Renal pelvis (tissue), 4 donors: Measurements from ENCODE around the gene DPYD. TPM values are rescaled to one million over a fixed set of nuclear protein-coding genes. Genes with fewer than 3 reads are reported as not detected.

ENCODE experiments used
- DNase-seq: peaks from one replicate; pipeline ENCODE4 v3.0.0-alpha.2; 2013
- polyA plus RNA-seq, 3 donors: library from polyadenylated mRNA; unstranded; fragments of 120-200 nt; gene quantifications; one replicate each; pipeline ENCODE4 v1.2.1, GENCODE V29; 2013; ENCODE audit not compliant: insufficient read length in 3 of 3

DPYD gene
- polyA plus RNA-seq, 3 donors = 9.8 to 13.8 (median 12.2) TPM

- DNase-seq = no peak
Observed at GRCh38 chr1:97727029-97727428, 193.8 kb downstream of the DPYD start.

DNA sequence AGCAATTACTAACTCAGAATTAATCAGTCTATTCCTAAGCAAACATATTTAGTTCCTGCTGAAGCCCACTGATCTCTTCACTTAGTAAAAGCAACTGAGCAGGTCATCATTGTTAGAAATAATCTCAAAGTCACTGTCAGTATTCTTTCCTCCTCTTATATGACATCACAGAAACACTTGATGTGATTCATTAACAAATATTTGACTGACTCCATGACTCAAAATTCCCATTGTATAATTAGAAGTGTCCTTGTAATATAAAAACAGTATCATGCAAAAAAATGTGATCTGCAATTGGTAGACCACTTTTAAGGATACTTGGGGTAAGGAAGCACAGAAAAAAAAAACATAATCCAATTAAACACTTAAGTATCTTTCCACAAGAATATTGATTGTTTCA is 194.4 kb downstream of the DPYD start:
- no peak for DNase-seq

- no peak for DNase-seq
Observed at GRCh38 chr1:97721221-97721620, 199.6 kb downstream of the DPYD start.

DNA sequence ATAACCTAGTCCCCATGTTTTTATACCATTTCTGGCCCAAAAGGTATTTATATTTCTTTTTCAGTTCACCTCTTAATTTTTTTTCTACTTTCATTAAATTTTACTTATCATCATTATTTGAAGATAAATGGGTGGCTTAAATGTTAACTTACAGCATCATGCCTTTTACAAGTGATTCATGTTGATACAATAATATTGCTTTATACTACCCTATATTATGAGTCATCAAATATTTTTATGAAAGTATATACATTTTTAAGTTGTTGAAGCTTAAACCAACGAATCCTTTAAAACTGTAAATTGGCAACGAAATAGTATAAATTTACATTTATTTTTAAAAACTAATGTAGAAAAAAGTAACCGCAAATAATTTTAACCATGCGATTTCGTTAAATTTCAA is 207.9 kb downstream of the DPYD start:
- DNase-seq = no peak

DNA sequence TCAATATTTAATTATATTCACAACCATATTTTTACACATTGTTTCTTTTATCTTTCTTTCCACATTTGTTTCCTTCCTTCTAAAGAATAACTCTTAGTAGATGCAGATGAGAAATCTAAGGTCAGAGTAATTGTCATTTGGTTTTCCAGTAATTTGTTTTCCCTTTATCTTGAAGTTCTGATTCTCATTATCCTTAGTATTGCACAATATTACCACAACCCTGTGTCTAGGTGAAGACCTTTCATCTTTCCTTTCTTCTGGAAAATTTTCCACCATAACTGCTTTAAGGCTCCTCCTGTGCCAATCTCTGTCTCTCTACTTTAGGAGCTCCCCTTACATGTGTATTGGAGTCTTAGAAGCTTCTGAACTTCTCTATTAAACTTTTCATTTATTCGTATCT is 209.0 kb downstream of the DPYD start:
- DNase-seq = no peak

GRCh38 chr1:97693601-97694000 is 227.2 kb downstream of the DPYD start:
- no peak for DNase-seq

GRCh38 chr1:97691325-97691724 is 229.5 kb downstream of the DPYD start:
- DNase-seq = no peak

- no peak for DNase-seq
Observed at GRCh38 chr1:97685360-97685759, 235.5 kb downstream of the DPYD start.

DNA sequence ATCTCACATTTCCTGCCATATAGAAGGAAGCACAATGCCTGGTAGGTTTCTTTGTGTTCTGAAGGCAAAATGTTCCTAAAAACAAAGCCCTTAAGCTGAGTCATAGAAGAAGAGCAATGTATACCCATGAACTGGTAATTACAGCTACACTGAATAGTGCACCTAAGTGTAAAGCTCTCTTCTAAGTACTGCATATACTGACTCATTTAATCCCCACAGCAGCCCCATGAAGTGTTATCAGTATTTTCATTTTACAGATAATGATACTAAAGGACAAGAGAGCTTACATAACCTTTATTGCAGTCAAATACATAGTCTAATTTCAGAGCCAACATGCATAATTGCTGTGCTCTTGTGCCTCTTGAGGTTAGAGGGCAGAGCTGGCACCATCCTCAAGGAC is 239.9 kb downstream of the DPYD start:
- DNase-seq = no peak

DNA sequence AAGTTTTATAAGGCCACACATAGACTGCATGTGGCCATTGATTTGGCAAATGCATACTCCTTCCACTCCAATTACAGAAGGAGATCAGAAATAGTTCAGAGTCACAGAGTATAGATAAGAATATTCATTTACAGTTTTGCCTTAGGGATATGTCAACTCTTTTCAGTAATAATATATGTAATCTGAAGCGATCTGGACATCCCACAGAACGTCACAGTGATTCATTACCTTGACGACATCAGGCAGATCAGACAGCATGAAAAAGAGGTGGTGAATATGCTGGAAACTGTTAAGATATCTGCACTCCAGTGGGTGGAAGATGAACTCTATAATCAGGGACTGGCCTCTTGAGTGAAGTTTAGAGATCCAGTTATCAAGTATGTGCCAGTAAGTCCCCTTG is 240.4 kb downstream of the DPYD start:
- no peak for DNase-seq

DNA sequence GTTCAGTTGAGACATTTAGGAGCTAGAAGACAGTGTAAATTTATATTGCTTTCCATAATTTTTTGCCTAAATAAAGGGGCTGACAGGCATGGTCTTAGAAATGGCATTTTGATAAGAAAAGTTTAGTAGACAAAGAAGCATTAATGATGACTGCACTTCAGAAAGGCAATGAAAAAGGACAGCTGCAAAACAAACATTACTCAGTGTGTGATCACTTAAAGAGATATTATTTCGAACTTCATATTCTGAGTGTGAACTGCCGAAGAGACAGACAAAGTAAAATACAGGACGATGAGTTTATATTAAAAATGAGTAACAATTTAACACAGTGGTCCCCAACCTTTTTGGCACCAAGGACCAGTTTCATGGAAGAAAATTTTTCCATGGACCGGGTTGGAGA is 243.1 kb downstream of the DPYD start:
- no peak for DNase-seq

- DNase-seq = no peak
Observed at GRCh38 chr1:97674517-97674916, 246.3 kb downstream of the DPYD start.

DNA sequence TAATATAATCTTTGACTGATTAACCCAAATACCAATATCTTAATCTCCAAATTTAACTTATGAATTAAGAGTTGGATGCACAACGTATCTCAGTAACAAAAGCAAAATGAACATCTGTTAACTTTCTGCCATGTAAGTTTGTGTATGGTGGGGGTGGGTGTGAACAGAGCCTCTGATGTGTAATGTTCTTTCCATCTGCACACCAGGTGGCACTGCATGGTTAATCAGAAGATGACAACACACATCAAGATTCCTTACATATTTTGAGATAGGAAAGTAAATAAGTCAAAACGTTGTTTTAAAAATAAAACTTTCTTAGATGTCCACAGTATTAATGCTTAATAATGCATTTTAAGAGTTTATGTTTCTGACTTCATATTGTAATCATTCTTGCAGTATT is 251.9 kb downstream of the DPYD start:
- no peak for DNase-seq

DNA sequence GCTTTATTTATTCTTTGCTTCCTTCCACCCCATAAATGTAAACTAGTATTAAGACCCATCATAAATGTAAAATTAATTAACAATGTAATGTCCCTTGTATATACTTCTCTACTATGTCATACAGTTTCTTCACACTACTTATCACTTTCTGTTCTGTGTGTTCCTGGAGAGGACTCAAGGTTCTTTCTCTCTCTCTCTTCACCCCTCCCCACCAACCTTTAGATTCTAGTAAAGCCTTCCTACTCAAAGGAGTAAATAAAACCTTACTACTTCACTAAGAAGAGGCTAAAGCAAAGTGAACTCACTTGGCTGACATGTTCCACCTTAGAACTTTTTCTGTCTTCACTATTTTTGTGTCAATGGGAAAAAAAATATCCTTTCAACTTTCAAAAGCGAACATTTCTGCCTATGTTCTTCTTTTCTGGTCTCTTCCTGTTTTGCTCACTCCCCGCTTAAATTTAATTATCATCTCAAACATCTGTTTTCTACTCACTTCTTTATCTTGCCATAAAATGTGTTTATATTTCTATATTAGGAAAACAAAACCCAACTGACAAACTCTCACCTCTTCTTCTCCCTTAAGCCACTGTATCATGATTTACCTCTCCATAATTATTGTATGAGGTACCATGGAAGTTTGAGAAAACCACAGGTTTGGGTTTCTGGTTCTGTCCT is 260.3 kb downstream of the DPYD start:
- no peak for DNase-seq

GRCh38 chr1:97654876-97655585 is 265.8 kb downstream of the DPYD start:
- no peak for DNase-seq

GRCh38 chr1:97651250-97651649 is 269.6 kb downstream of the DPYD start:
- no peak for DNase-seq

DNA sequence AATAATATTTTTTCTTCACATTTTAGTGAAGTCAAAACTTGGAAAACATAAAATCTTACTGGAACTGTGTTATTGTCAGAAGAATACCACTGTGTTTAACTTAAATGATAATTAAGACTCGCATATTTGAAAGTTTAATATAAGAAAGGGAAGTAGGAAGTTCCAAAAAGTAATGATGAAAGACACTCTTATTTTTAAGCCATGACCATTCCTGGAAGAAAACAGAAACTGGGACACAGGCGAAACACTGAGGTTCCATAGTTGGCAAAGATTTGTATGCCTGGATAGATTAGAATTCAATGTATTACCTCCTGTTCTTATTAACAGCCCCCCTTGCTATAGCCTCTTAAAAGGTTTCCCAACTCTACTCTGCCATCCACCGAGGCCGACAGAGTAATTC is 271.2 kb downstream of the DPYD start:
- DNase-seq = no peak

- DNase-seq = no peak
Observed at GRCh38 chr1:97647776-97648175, 273.1 kb downstream of the DPYD start.

DNA sequence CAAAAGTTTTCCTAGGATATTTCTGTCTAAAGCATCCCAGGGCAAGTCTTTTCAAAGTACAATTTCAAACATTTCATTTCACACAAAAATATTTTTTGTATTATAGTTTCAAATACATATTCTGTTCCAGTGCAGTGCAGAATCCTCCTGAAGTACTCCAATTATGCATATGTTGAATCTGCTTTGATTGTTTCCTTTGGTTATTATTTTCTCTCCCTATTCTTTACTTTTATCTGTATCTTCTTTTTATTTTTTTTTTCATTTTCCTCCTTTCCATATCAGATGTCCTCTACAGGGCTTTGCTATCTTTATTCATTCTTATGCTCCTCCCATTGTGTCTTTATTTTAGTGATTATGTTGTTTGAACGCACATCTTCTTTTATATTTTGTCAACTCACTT is 274.8 kb downstream of the DPYD start:
- DNase-seq = no peak

DNA sequence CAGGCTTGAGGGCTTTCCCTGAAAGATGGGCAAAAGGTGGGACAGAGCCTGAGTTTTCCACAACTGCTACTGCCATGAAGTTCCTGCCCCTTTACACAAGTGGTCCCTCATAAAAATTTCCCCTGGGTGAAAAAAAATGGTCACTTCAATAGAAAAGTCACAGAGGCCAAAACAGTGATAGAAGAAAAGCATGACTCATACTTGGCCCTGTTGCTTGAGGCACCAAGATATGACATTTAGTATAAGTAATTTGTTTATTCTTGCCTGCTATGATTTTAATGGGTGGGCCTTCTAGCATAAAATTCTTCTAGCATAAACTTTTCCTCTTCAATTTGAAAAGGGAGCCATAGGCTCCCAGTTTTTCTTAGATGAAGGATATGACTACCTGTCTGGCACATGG is 280.2 kb downstream of the DPYD start:
- no peak for DNase-seq

DNA sequence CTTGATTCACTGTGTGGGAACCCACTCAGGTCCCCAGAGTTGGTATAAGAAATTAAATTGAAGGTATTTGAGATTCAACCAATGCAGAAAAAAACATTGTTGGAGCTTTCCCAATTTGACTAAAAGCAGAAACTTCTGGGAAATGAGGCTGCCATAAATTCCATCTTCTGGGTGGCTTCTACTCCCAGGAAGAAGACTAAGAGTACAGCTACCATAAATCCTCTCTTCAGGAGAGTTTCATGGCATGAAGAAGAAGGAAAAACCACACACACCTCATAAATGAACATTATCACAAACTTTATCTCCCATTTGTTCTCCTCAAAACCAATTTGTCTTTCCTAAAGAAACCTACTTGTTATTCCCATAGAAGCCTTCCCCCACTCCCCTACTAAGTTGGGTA is 283.9 kb downstream of the DPYD start:
- DNase-seq = no peak

- DNase-seq = no peak
Observed at GRCh38 chr1:97634758-97635157, 286.1 kb downstream of the DPYD start.

DNA sequence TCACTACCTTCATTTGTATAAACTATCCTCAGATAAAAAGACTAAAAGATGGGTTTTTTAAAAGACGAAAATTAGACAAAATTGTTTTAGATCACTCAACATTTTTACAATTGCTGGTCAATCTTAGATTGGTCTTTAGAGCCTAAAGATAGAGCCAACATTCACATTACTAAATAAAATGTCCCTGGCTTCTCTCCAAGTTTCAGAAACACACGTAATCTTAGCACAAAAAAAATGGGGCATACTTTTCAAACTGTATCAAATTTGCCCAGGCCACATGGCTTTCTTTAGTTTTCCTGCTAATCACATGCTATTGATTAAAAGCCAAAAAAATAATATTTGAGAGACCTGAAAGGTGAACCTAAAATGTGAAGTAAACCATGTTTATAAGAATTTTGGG is 288.1 kb downstream of the DPYD start:
- no peak for DNase-seq

DNA sequence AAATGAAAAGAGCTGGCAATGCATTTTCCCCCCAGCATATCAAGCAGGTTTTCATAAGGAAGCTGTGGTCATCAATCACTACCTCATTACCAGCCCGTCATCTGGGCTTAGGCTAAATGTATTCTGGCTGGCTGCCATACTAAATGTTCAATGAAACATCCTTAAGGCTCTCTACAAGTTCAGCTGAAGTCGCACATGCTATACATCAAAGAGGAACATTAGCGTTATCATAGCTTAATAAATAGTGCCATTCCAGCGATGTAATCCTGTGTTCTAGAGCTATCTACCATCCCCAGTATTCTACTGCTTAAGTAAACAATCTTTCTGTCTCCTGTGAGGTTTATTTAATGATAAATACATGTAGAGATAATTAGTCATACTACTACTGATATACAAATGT is 288.8 kb downstream of the DPYD start:
- DNase-seq = no peak
